Stimulated activated CD4-positive, alpha-beta T cell treated with anti-CD3 and anti-CD28 coated beads, Interleukin-4, amount 100 ng/mL, for 24 hours (primary cell): ENCODE data around the gene GFRA3.
A peak's percentile ranks its signal among the peaks of the same experiment; 100 is the strongest.

Source experiments
- DNase-seq: peaks from one replicate; pipeline ENCODE4 v3.0.0-alpha.2; 2020

Gene GFRA3

GRCh38 chr5:138246334-138246733 is 28.1 kb downstream of the GFRA3 start:
- DNase-seq, result no peak

- no peak for DNase-seq
These were observed 28.7 kb downstream of the GFRA3 start for GRCh38 chr5:138245717-138246116.

- no peak for DNase-seq
These were observed 30.6 kb downstream of the GFRA3 start for GRCh38 chr5:138243794-138244193.

- no peak for DNase-seq
These were observed 32.5 kb downstream of the GFRA3 start for GRCh38 chr5:138241688-138242571.

GRCh38 chr5:138240650-138241385 is 33.6 kb downstream of the GFRA3 start:
- DNase-seq, result no peak

GRCh38 chr5:138238034-138238433 is 36.4 kb downstream of the GFRA3 start:
- DNase-seq, result no peak

- DNase-seq, result no peak
These were observed 39.8 kb downstream of the GFRA3 start for GRCh38 chr5:138234651-138235050.

- DNase-seq, result no peak
These were observed 41.1 kb downstream of the GFRA3 start for GRCh38 chr5:138233280-138233679.

- DNase-seq, result no peak
These were observed 43.3 kb downstream of the GFRA3 start for GRCh38 chr5:138230981-138231589.

GRCh38 chr5:138230261-138230660 is 44.2 kb downstream of the GFRA3 start:
- DNase-seq, result no peak

GRCh38 chr5:138229387-138229786 is 45.0 kb downstream of the GFRA3 start:
- DNase-seq, result no peak

GRCh38 chr5:138226910-138227309 is 47.5 kb downstream of the GFRA3 start:
- DNase-seq, result no peak

- no peak for DNase-seq
These were observed 49.7 kb downstream of the GFRA3 start for GRCh38 chr5:138224712-138225111.

- DNase-seq, result no peak
These were observed 50.9 kb downstream of the GFRA3 start for GRCh38 chr5:138223532-138223931.

GRCh38 chr5:138216799-138217198 is 57.6 kb downstream of the GFRA3 start:
- no peak for DNase-seq

GRCh38 chr5:138213161-138214029 is 61.0 kb downstream of the GFRA3 start, which contains the start of gene CDC23:
TSS of gene CDC23 (minus strand) at chr5:138213323. CDS start at chr5:138213312, 11 bp downstream.
- peak; percentile 94 for DNase-seq

GRCh38 chr5:138212828-138213160 is 61.6 kb downstream of the GFRA3 start:
- DNase-seq, result no peak

GRCh38 chr5:138210985-138211384 is 63.4 kb downstream of the GFRA3 start:
- DNase-seq, result no peak
